Spleen (tissue), 7 donors: ENCODE data around the gene TMEM204.

ENCODE experiments used
- POLR2A ChIP-seq, 3 donors: fragments of 450-650 bp; IDR thresholded peaks; one replicate each; pipeline ENCODE4 v1.5.1; 2017; ENCODE audit warnings: antibody characterized with exemption in 3 of 3, mild to moderate bottlenecking in 1 of 3
- POLR2AphosphoS5 ChIP-seq, 3 donors: sonication (generic); formaldehyde crosslinking; IDR thresholded peaks; one replicate each; pipeline ENCODE4 v1.5.1; 2017; ENCODE audit warnings: antibody characterized with exemption in 3 of 3
- TF ChIP-seq, protein P1 (sequence below), 11 experiments: fragments of 200-600 bp in 7 of 11; fragments of 450-650 bp in 4 of 11; sonication (generic) in 4 of 11; IDR thresholded peaks in 8 of 11; conservative IDR thresholded peaks in 3 of 11; 1 replicate in 7 of 11; 2 replicates in 4 of 11; pipeline versions ENCODE4 v1.4.0 to v1.8.0; 2016 to 2021; ENCODE audit warnings: antibody characterized with exemption in 11 of 11, inconsistent platforms in 4 of 11, mild to moderate bottlenecking in 1 of 11
- donor health status: DM: no; HTN: no; CAD: no; lungs with moderate emphysema.
- donor health status: DM: no; HTN: no; CAD: no.
- donor health status: DM: no; HTN: no; CAD: no.

DNA sequence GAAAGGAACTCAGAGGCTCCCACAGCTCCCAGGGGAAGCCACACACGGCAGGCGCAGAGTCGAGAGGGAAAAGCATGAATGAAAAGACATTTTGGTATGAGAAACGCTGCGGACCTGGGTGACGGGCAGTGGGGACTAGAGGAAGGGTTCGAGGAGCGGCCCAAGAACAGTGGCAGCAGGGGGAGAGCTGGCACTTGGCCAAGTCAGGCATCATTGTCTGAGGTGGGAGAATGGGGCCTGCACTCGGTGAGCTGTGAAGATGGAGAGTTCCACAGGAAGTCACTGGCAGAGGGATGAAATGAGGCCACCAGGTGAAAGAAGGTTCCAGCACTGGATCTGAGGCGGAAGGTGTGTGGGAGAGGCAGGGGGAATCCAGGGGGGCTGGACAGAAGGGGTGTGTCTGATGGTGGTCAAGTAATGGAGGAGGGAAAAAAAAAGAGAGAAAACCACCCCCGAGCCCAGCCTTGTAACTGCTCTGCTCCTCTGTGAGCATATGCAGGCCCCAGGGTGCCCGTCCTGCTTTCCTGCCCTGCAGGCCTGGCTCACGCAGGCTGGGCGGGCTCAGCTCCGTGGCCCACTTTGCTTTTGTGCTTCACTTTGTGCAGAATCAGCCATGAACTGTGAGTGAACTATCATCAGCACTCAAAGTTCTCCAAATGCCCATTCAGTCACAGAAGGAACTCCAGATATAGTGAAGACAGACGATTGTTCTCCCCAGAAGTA lies 31.8 kb downstream of the TMEM204 start:
- TF ChIP-seq, protein P1, sequence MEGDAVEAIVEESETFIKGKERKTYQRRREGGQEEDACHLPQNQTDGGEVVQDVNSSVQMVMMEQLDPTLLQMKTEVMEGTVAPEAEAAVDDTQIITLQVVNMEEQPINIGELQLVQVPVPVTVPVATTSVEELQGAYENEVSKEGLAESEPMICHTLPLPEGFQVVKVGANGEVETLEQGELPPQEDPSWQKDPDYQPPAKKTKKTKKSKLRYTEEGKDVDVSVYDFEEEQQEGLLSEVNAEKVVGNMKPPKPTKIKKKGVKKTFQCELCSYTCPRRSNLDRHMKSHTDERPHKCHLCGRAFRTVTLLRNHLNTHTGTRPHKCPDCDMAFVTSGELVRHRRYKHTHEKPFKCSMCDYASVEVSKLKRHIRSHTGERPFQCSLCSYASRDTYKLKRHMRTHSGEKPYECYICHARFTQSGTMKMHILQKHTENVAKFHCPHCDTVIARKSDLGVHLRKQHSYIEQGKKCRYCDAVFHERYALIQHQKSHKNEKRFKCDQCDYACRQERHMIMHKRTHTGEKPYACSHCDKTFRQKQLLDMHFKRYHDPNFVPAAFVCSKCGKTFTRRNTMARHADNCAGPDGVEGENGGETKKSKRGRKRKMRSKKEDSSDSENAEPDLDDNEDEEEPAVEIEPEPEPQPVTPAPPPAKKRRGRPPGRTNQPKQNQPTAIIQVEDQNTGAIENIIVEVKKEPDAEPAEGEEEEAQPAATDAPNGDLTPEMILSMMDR (IDR thresholded peaks at IDR 0.05 in 8 of 11, conservative IDR thresholded peaks at IDR 0.05 in 3 of 11): no peak
- no peak for TF ChIP-seq POLR2A (IDR thresholded peaks at IDR 0.05)
- no peak for TF ChIP-seq POLR2AphosphoS5 (IDR thresholded peaks at IDR 0.05)
